ENCODE measurements around the gene ITPR2. TPM values are rescaled to one million over a fixed set of nuclear protein-coding genes. Genes with fewer than 3 reads are reported as not detected.

Gene ITPR2
- total RNA-seq, 4 donors from 2014 or later, result 42.8 to 62.5 (median 52.1) TPM

- H3K4me3 ChIP-seq (ENCODE audit: low read depth, poor library complexity, severe bottlenecking), result no peak overlapping the region
- 39 to 48% methylated on average over 4 of the region's 4 CpGs for WGBS, 2 donors
- intact Hi-C loops (cut with DNase I; ENCODE audit: low total_unique reads), result no loop called here
- no peak for DNase-seq (ENCODE audit: low spot score in 2 of 2)
- TF ChIP-seq CTCF (IDR thresholded peaks at IDR 0.05) (no peak), POLR2A (IDR thresholded peaks at IDR 0.05) (no peak)
These were observed 523.4 kb downstream of the ITPR2 start for GRCh38 chr12:26309634-26310033.

- intact Hi-C loops (cut with DNase I; ENCODE audit: low total_unique reads), result no loop called here
- no peak for DNase-seq (ENCODE audit: low spot score in 2 of 2)
- WGBS, 2 donors, result 87 to 99% methylated on average over 2 of the region's 2 CpGs
- H3K4me3 ChIP-seq (ENCODE audit: low read depth, poor library complexity, severe bottlenecking), result no peak overlapping the region
- TF ChIP-seq POLR2A (IDR thresholded peaks at IDR 0.05) (no peak), CTCF (IDR thresholded peaks at IDR 0.05) (no peak)
These were observed 528.7 kb downstream of the ITPR2 start for GRCh38 chr12:26304273-26304672.

GRCh38 chr12:26303418-26303817 is 529.6 kb downstream of the ITPR2 start:
- WGBS, 2 donors, result 82 to 95% methylated on average over 1 of the region's 1 CpG
- no peak for DNase-seq (ENCODE audit: low spot score in 2 of 2)
- intact Hi-C loops (cut with DNase I; ENCODE audit: low total_unique reads), result no loop called here
- TF ChIP-seq POLR2A (IDR thresholded peaks at IDR 0.05) (no peak), CTCF (IDR thresholded peaks at IDR 0.05) (no peak)
- no peak overlapping the region for H3K4me3 ChIP-seq (ENCODE audit: low read depth, poor library complexity, severe bottlenecking)

- WGBS, 2 donors, result 97 to 98% methylated on average over 3 of the region's 3 CpGs
These were observed 530.2 kb downstream of the ITPR2 start for GRCh38 chr12:26302776-26303175.

GRCh38 chr12:26299751-26300150 is 533.2 kb downstream of the ITPR2 start:
- DNase-seq (ENCODE audit: low spot score in 2 of 2), result no peak
- 86% methylated on average over 1 of the region's 1 CpG for WGBS, 2 donors
- H3K4me3 ChIP-seq (ENCODE audit: low read depth, poor library complexity, severe bottlenecking), result no peak overlapping the region
- intact Hi-C loops (cut with DNase I; ENCODE audit: low total_unique reads), result no loop called here
- TF ChIP-seq POLR2A (IDR thresholded peaks at IDR 0.05) (no peak), CTCF (IDR thresholded peaks at IDR 0.05) (no peak)

More at GRCh38 chr12:26302776-26303175, 530.2 kb downstream of the ITPR2 start:
- TF ChIP-seq CTCF (IDR thresholded peaks at IDR 0.05) (no peak), POLR2A (IDR thresholded peaks at IDR 0.05) (no peak)
- intact Hi-C loops (cut with DNase I; ENCODE audit: low total_unique reads), result no loop called here
- DNase-seq (ENCODE audit: low spot score in 2 of 2), result no peak
- no peak overlapping the region for H3K4me3 ChIP-seq (ENCODE audit: low read depth, poor library complexity, severe bottlenecking)

Measured in lower leg skin (tissue), 4 donors.